Left cardiac atrium (tissue), 4 donors: ENCODE measurements around the gene MED7. TPM values are rescaled to one million over a fixed set of nuclear protein-coding genes. Genes with fewer than 3 reads are reported as not detected.
"Not testable (repeated sequence)": the region's sequence is repeated elsewhere in the genome, so short reads cannot be mapped to it uniquely, and the experiment has no call there.

ENCODE experiments used
- ATAC-seq, 2 donors: fragments of 200-7000 bp; cut with Tn5 transposase; one replicate each; pipeline ENCODE4 v1.9.1; 2020; ENCODE audit warnings: mild to moderate bottlenecking in 2 of 2, moderate library complexity in 2 of 2
- DNase-seq: peaks from one replicate; pipeline ENCODE4 v3.0.0-alpha.2; 2020
- intact Hi-C, 2 donors: fragments of 100-400 bp; cut with DNase I; formaldehyde crosslinking; loops; one replicate each; pipeline versions ENCODE4 v1.14.1 to v1.15.1; 2022 to 2023
- long read RNA-seq: library from polyadenylated mRNA; unstranded; transcript quantifications from one replicate; pipeline ENCODE4 v2.0.0, GENCODE V29; 2021
- total RNA-seq, 2 donors: library from RNA; stranded (reverse); fragmentation: NEBNext Ultra II Directional; extraction: Animal tissue kit (Norgen Biotek cat#: 25700); gene quantifications; one replicate each; pipeline ENCODE4 v1.2.1, GENCODE V29; 2021
- donor health status: DM: no; HTN: yes; CAD: no.
- donor health status: DM: no; HTN: yes; CAD: no; lungs with severe emphysema.
- donor health status: DM: yes; HTN: yes; CAD: no.
- donor health status: Dilated cardiomyopathy.

MED7 gene, protein sequence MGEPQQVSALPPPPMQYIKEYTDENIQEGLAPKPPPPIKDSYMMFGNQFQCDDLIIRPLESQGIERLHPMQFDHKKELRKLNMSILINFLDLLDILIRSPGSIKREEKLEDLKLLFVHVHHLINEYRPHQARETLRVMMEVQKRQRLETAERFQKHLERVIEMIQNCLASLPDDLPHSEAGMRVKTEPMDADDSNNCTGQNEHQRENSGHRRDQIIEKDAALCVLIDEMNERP
- 1 to 10 TPM; 9.4 to 9.6 TPM for total RNA-seq
- long read RNA-seq, transcript MED7-201 (2 exons, 2,402 nt), result major isoform, 11 of 12 reads
- long read RNA-seq, partial matches to known transcripts, result 0 of 12 reads
- long read RNA-seq, other reads (novel, unspliced or antisense), result 0 of 12 reads

DNA sequence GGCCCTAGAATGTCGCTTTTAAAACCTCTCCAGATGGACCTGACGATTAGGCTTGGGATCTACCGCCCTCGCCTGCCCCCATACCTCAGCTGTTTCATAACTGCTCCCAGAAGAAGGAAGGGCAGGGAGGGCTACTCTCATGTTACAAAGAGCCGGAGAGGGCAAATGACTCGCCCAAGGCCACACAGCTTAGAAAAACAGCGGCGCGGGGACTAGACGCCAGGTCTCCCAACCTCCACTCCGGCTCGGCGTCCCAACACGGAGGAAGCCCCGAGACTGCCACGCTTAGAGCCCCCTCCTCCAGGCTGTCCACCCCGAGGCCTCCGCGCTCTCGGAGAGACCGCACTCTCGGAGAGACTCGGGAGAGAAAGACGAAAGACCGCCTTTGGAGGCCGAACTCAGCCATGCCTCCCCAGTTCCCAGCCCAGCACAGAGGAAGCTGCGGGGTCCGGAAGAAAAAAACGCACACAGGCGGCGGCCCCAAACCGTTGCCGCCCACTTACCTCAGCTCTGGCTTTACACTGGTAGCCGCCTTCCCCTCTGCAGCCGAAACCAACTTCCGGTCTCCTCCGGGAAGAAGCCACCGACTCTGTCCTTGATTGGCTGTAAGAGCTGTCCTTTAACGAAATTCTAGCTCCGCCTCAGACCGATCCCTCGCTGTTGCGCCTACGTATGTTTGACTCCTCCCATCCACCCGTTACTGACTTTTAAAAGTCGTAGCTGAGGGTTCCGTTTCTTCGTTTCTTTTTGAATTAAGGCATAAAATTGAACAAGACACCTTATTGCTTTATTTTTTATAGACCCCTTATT, at the start of gene MED7:
TSS of gene MED7 (minus strand) at position 549 of the 810 bp plus-strand sequence. CDS start 3,434 bp downstream, outside the sequence.
- intact Hi-C loops, result no loop called here
- DNase-seq, result peak; percentile 93
- peak; percentile 99 for ATAC-seq

DNA sequence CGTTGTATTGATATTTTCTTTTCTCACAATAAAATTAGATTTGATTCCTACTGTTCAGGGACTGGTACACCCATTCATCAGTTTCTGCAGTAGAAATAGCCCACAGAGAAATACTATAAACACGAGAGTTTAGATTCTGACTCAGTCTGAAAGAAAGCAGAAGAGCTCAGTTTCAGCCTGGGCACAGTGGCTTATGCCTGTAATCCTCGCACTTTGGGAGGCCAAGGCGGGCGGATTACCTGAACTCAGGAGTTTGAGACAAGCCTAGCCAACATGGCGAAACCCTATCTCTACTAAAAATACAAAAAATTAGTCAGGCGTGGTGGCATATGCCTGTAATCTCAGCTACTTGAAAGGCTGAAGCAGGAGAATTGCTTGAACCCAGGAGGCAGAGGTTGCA, 46.6 kb upstream of the MED7 start:
- intact Hi-C loops, result no loop called here
- ATAC-seq (no peak), DNase-seq (no peak)

DNA sequence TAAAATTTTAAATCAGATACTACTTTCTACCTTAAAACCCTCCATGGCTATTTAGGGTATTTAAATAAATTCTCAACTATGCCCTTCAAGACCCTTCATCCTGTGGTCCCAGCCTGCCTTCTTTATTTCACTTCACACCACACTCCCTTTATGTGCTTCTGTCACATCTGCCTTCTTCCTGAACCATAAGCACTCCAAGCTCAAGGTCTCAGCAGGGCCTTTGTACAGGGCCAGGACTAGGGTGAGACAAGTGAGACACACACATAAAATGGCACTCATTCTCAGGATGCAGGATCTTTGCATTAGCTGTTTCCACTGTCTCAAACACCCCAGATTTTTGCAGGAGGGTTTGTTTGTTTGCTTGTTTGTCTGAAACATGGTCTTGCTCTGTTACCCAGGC, 45.6 kb upstream of the MED7 start:
- DNase-seq (no peak), ATAC-seq (no peak)
- intact Hi-C loops, result no loop called here

DNA sequence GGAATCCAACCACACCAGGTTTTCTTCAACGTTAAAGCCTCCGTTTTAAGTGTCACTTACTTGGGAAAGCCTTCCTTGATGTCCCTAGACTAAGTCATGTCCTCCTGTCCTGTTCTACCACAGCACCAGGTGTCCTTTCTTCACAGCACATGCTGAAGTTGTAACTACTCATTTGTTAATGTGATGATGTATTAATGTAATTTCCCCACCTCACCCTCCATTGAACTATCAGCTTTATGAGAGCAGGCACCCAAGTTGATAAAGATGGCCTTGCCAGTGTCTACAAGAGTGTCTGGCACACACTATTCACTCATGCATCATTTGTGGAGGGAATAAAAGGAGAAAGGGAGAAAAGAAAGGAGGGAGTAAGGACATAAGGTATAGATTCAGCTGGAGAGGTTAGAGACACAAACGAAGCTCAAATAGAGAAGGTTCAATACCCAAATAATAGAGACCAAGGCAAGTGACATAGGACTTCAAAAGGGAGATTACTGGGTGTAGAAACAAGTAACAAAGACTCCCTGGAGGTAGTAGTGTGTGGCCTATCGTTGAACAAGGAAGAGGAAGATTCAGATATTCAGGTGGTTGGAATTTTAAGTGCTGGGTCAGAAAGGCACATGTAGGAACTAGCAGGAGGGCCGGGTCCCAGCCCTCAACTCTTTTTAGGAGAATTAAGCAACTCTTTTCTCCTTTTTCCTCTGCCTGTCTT, 44.5 kb upstream of the MED7 start:
- intact Hi-C loops, result no loop called here
- no peak for ATAC-seq
- no peak for DNase-seq

- intact Hi-C loops, result no loop called here
- no peak for DNase-seq
- ATAC-seq, result no peak
Measured at GRCh38 chr5:157186309-157187045, 43.8 kb upstream of the MED7 start.

GRCh38 chr5:157185122-157185521, 42.5 kb upstream of the MED7 start:
- intact Hi-C loops, DNase-seq, ATAC-seq: not testable (repeated sequence)

DNA sequence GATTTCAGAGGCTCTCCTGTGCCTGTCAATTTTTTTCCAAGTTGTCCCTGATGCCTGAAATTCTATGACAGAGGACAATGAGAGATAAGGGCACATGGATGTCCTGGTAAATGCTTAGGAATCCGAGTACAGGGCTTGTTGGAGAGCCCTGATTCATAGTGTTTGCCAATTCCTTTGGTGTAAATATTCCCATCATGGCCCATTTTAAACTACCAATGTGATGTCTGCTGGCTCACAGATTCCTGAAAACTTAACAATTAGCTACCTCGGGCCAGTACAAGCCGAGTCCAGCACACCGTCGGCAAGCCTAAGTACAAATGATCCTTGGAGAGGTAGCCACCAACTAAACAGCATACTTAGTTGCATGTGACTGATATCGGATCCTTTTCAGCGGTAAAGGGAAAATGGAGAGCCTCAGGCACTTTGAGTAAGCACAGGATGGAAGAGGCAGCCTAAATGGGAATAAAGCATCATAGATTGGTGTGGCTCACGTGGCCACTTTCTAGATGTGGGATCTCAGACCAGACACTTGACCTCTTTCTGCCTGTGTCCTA, 41.5 kb upstream of the MED7 start:
- ATAC-seq (no peak), DNase-seq (no peak)
- intact Hi-C loops, result no loop called here

- ATAC-seq (no peak), DNase-seq (no peak)
- intact Hi-C loops, result no loop called here
Measured at GRCh38 chr5:157182143-157182757, 39.6 kb upstream of the MED7 start.

DNA sequence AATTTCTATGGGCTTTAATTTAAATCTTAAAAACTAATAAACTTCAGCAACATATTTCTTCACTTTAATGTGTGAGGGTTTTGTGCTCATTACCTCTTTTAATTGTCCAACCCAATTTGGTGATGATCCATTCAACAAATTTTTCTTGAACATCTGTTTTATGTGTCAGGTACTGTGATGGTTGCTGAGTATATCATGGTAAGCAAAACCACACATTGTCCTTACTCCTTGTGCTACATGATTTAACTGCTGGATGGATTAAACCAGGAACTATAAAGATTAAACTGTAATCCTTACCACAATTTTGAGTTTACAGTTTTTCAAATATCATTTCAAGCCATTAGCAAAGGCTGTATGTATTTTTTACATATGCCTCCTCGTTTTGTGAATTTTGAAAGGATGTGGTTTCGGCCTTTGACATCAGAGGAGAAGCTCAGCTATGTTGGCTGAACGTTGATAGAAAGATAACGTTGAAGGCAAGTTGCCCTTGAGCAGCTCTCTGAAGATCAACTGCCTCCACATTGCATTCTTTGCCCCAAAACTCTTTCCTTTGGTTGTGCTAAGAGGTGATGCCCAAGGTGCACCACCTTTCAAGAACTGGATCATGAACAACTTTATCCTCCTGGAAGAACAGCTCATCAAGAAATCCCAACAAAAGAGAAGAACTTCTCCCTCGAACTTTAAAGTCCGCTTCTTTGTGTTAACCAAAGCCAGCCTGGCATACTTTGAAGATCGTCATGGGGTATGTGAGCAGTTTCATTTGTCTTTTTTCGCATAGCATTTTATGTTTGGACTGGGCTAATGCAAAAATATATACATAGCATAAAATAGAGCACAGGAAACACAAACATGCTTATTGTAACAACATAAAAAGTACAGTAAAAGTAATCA, 38.0 kb upstream of the MED7 start, which contains the start of gene ITK:
TSS of gene ITK (plus strand) at position 467 of the 891 bp plus-strand sequence. CDS start at position 605, 138 bp downstream.
- ATAC-seq (peak in 1 of 2 donors; percentile 53), DNase-seq (no peak)

GRCh38 chr5:157178966-157179365, 36.3 kb upstream of the MED7 start:
- ATAC-seq, result no peak
- intact Hi-C loops, result loop anchor here in 1 of 2 donors (10.0 kb wide), 1 partner anchor 56 kb away; no protein-coding TSS in a partner anchor
- DNase-seq, result no peak

More for the DNA sequence above, 38.0 kb upstream of the MED7 start, which contains the start of gene ITK:
- intact Hi-C loops, result no loop called here

DNA sequence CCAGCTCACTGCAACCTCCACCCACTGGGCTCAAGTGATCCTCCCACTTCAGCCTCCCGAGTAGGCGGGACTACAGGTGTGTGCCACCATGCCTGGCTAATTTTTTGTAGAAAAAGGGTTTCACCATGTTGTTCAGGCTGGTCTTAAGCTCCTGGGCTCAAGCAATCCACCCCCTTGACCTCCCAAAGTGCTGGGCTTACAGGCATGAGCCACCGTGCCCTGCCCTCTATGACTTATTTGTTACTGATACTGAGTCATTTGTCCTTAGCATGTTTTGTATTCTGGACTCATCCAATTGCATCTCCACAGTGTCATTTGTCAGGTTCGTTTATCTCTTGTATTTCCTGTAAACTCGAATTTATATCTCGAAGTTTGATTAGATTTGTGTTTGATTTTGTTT, 35.3 kb upstream of the MED7 start:
- no peak for DNase-seq
- intact Hi-C loops, result loop anchor here in 1 of 2 donors (10.0 kb wide), 1 partner anchor 57 kb away; no protein-coding TSS in a partner anchor
- no peak for ATAC-seq

- intact Hi-C loops, result loop anchor here in 1 of 2 donors (10.0 kb wide), 1 partner anchor 60 kb away; no protein-coding TSS in a partner anchor
- DNase-seq (no peak), ATAC-seq (no peak)
Measured at GRCh38 chr5:157175071-157175612, 32.5 kb upstream of the MED7 start.

- ATAC-seq, result no peak
Measured at GRCh38 chr5:157172403-157172802, 29.7 kb upstream of the MED7 start.

GRCh38 chr5:157168286-157168685, 25.6 kb upstream of the MED7 start:
- DNase-seq (no peak), ATAC-seq (no peak)
- intact Hi-C loops, result no loop called here

More at GRCh38 chr5:157172403-157172802, 29.7 kb upstream of the MED7 start:
- no peak for DNase-seq
- intact Hi-C loops, result loop anchor here in 1 of 2 donors (10.0 kb wide), 1 partner anchor 62 kb away; no protein-coding TSS in a partner anchor

DNA sequence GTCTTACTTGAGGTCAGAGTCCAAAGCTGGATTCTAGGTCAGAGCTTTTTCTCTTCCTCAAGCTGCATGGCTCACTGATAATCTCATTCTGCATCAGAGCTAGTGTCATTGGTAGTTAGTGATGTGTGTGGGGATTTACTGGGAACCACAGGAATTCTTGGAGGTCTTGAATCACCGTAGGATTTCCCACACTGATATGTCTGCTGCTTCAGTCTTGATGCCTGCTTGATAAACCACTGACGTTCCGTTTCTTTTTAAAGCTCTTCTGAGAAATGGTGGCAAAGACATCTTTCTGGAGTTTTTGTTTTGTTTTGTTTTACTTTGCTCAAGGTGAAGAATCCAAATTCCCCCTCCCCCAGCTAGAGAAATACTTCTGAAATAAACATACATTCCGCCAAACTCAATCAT, 24.6 kb upstream of the MED7 start:
- intact Hi-C loops, result no loop called here
- no peak for DNase-seq
- no peak for ATAC-seq
